ENCODE measurements around the gene NOXO1. TPM values are rescaled to one million over a fixed set of nuclear protein-coding genes. Genes with fewer than 3 reads are reported as not detected.

Gene NOXO1
- total and polyA plus RNA-seq, 2 donors (not counting 3 experiments of a cell fraction or from before 2014, with no cell fraction given), result 0.37 to 0.60 TPM

GRCh38 chr16:2019921-2020831 is 38.9 kb upstream of the NOXO1 start:
- Histone ChIP-seq H4K20me1 (replicated peaks; ENCODE audit: control insufficient read depth, extremely low read depth, insufficient read depth, low read length) (no peaks in the 10 kb centered on the region), H3K27me3 (ENCODE audit: control insufficient read depth in 2 of 2, insufficient read depth in 2 of 2, low read length in 2 of 2) (peaks cover 4 to 11% of the 10 kb centered on the region in 2 experiments), H3K36me3 (ENCODE audit: control insufficient read depth in 2 of 2, extremely low read depth in 1 of 2, insufficient read depth in 2 of 2, low read length in 2 of 2) (no peaks in the 10 kb centered on the region), H3K9ac (replicated peaks; ENCODE audit: extremely low read depth, insufficient read depth, low read length) (no peak overlapping the region), H3K79me2 (ENCODE audit: control insufficient read depth, insufficient read depth, low read length) (no peaks in the 10 kb centered on the region), H3K4me1 (ENCODE audit: control insufficient read depth, extremely low read depth, insufficient read depth, low read length) (peaks cover 15% of the 10 kb centered on the region), H3K9me1 (replicated peaks; ENCODE audit: control insufficient read depth, extremely low read depth, insufficient read depth, low read length) (no peaks in the 10 kb centered on the region), H3K4me2 (ENCODE audit: insufficient read depth, low read length) (peak overlapping the region; percentile 8), H3K9me3 (replicated peaks; ENCODE audit: control insufficient read depth, insufficient read depth, low read length) (no peaks in the 10 kb centered on the region), H2AFZ (ENCODE audit: low read depth, low read length) (peak overlapping the region; percentile 27), H3K27ac (ENCODE audit: insufficient read depth, low read depth, low read length) (no peak overlapping the region), H3K4me3 (replicated peaks in 1 of 3; ENCODE audit: insufficient read depth in 1 of 3, low read depth in 1 of 3, low read length in 3 of 3) (no peak overlapping the region)
- peak; percentile 30 for TF ChIP-seq EZH2 (IDR thresholded peaks at IDR 0.05; ENCODE audit: borderline replicate concordance, low read depth, low read length, severe bottlenecking)
- no peak for TF ChIP-seq POLR2AphosphoS5 (IDR thresholded peaks at IDR 0.05; ENCODE audit: insufficient read depth, low read depth, low read length)
- no peak for TF ChIP-seq CTCF (IDR thresholded peaks at IDR 0.05; ENCODE audit: extremely low read depth in 1 of 2, insufficient read depth in 1 of 2, low read depth in 1 of 2, low read length in 2 of 2)
- TF ChIP-seq FOS (IDR thresholded peaks at IDR 0.05; ENCODE audit: borderline replicate concordance, insufficient read depth, low read length), result no peak
- TF ChIP-seq MAX (IDR thresholded peaks at IDR 0.05; ENCODE audit: insufficient read depth, insufficient read length), result no peak
- ChIA-PET CTCF (interaction anchor here (1.1 to 8.9 kb wide), 3 partner anchors 15 to 120 kb away, joined by 3 to 137 read pairs (median 6); partner anchors contain the start of gene PKD1), POLR2A (no interaction called here)
- intact Hi-C loops (cut with micrococcal nuclease), result no loop called here
- dilution Hi-C loops (cut with MboI; ENCODE audit: extremely low pct_ligation_motif_present, low sequenced_read_pairs), result no loop called here
- no peak for DNase-seq (ENCODE audit: low read depth, low spot score)
- no TSS peak for BruUV-seq (replicated peaks)
- no peak for FAIRE-seq

All from endothelial cell of umbilical vein (primary cell).